Endodermal cell (in vitro differentiated cells): ENCODE data around the gene HDAC6. TPM values are rescaled to one million over a fixed set of nuclear protein-coding genes. Genes with fewer than 3 reads are reported as not detected.

Experiments
- DNase-seq: peaks from one replicate; pipeline ENCODE4 v3.0.0-alpha.2; 2017
- H3K27ac ChIP-seq: 2 replicates; pipeline ENCODE4 v1.5.1; 2013; ENCODE audit warnings: mild to moderate bottlenecking, low read depth, low read length, moderate library complexity
- H3K27me3 ChIP-seq: 2 replicates; pipeline ENCODE4 v1.6.1; 2013; ENCODE audit warnings: mild to moderate bottlenecking, low read length, moderate library complexity; ENCODE audit not compliant: insufficient read depth, control insufficient read depth, poor library complexity, severe bottlenecking
- H3K36me3 ChIP-seq: 2 replicates; pipeline ENCODE4 v1.7.0; 2013; ENCODE audit warnings: mild to moderate bottlenecking, low read length, moderate library complexity; ENCODE audit not compliant: control insufficient read depth, insufficient read depth
- H3K4me1 ChIP-seq: one replicate; pipeline ENCODE4 v1.7.0; 2013; ENCODE audit warnings: low read length; ENCODE audit not compliant: control insufficient read depth, insufficient read depth
- H3K4me3 ChIP-seq: 2 replicates; pipeline ENCODE4 v1.5.1; 2013; ENCODE audit warnings: mild to moderate bottlenecking, low read length, moderate library complexity
- H3K9ac ChIP-seq: 2 replicates; pipeline ENCODE4 v1.6.1; 2013; ENCODE audit warnings: mild to moderate bottlenecking, low read length, moderate library complexity; ENCODE audit not compliant: poor library complexity, severe bottlenecking; ENCODE audit errors: extremely low read depth
- H3K9me3 ChIP-seq: 2 replicates; pipeline ENCODE4 v1.6.1; 2013; ENCODE audit warnings: mild to moderate bottlenecking, low read length, moderate library complexity; ENCODE audit not compliant: control insufficient read depth
- H3K27ac Mint-ChIP-seq: 2 replicates; pipeline ENCODE4 v1.8.0; 2020; ENCODE audit warnings: mixed read lengths
- H3K27me3 Mint-ChIP-seq: 2 replicates; pipeline ENCODE4 v1.8.0; 2021; ENCODE audit warnings: mild to moderate bottlenecking, mixed read lengths; ENCODE audit not compliant: insufficient read depth
- H3K36me3 Mint-ChIP-seq: 2 replicates; pipeline ENCODE4 v1.8.0; 2020; ENCODE audit warnings: low read depth, mixed read lengths
- H3K4me1 Mint-ChIP-seq: 2 replicates; pipeline ENCODE4 v1.8.0; 2020; ENCODE audit warnings: mixed read lengths
- H3K4me3 Mint-ChIP-seq: 2 replicates; pipeline ENCODE4 v1.8.0; 2020; ENCODE audit warnings: mild to moderate bottlenecking, moderate library complexity, mixed read lengths
- H3K9me3 Mint-ChIP-seq: 2 replicates; pipeline ENCODE4 v1.8.0; 2020; ENCODE audit warnings: mild to moderate bottlenecking, mixed read lengths
- CTCF ChIP-seq: fragments of 200-600 bp; sonication (generic); conservative IDR thresholded peaks from 2 replicates; pipeline ENCODE4 v1.5.0; 2021; ENCODE audit warnings: antibody characterized with exemption, mild to moderate bottlenecking
- WGBS, 2 experiments: methylation state at CpG; one replicate each; pipeline versions ENCODE4 v1.1.5 to v1.1.7; 2013; ENCODE audit warnings: missing lambda C conversion rate in 2 of 2, mixed read lengths in 1 of 2; ENCODE audit not compliant: insufficient coverage in 1 of 2, insufficient read length in 1 of 2; 5-methylcytosine and 5-hydroxymethylcytosine counted together
- long read RNA-seq, 4 experiments: library from polyadenylated mRNA in 2 of 4; library from RNA in 1 of 4; library from capped mRNA in 1 of 4; stranded (forward) in 3 of 4; unstranded in 1 of 4; transcript quantifications; one replicate each; pipeline ENCODE4 v2.0.0, GENCODE V29; 2020 to 2021; ENCODE audit warnings: inconsistent platforms in 1 of 4
- polyA plus RNA-seq, 2 experiments: library from polyadenylated mRNA; stranded (reverse); fragments of 50-300 nt; gene quantifications; one replicate each; pipeline ENCODE4 v1.2.3, GENCODE V29; 2013
- total RNA-seq, 2 donors: library from RNA; stranded (reverse); fragmentation: NEBNext Ultra II Directional in 1 of 2; extraction: Animal tissue kit (Norgen Biotek cat#: 25700) in 1 of 2; gene quantifications; 2 replicates in 1 of 2; 3 replicates in 1 of 2; pipeline ENCODE4 v1.2.1, GENCODE V29; 2021

The HDAC6 gene
- total RNA-seq = 100 to 1,000 TPM; 121 to 135 TPM
- polyA plus RNA-seq (2013, experiment 1 of 2) = 154 TPM
- polyA plus RNA-seq (2013, experiment 2 of 2) = 143 TPM
- long read RNA-seq, experiment 1, full-length matches to known transcripts = 2 of 17 reads
- long read RNA-seq, experiment 1, partial matches to known transcripts = 11 of 17 reads
- long read RNA-seq, experiment 1, other reads (novel, unspliced or antisense) = 4 of 17 reads
- long read RNA-seq, experiment 2, full-length matches to known transcripts = 69 of 120 reads
- long read RNA-seq, experiment 2, partial matches to known transcripts = 23 of 120 reads
- long read RNA-seq, experiment 2, other reads (novel, unspliced or antisense) = 28 of 120 reads
- long read RNA-seq, experiment 3, full-length matches to known transcripts = 71 of 151 reads
- long read RNA-seq, experiment 3, partial matches to known transcripts = 45 of 151 reads
- long read RNA-seq, experiment 3, other reads (novel, unspliced or antisense) = 35 of 151 reads
- long read RNA-seq, experiment 4 = 0 reads

GRCh38 chrX:48801280-48802088 lies at the start of gene HDAC6:
HDAC6 (plus strand) TSS chrX:48802067; CDS start chrX:48802693, 626 bp downstream.
- Mint-ChIP-seq H3K4me3 (peak within 1 kb of the TSS; percentile 94), H3K27me3 (no peaks in the 10 kb centered on the region), H3K9me3 (peaks cover 72% of the 10 kb centered on the region), H3K36me3 (peaks cover 18% of the 10 kb centered on the region), H3K4me1 (peaks cover 8% of the 10 kb centered on the region), H3K27ac (peak within 1 kb of the TSS; percentile 99)
- H3K9ac ChIP-seq = peak within 1 kb of the TSS; percentile 91
- DNase-seq = peak; percentile 97
- no peaks in the 10 kb centered on the region for H3K9me3 ChIP-seq
- no peaks in the 10 kb centered on the region for H3K27me3 ChIP-seq
- 0% methylated on average over 12 to 89 of the region's 89 CpGs for WGBS, 2 experiments
- H3K4me1 ChIP-seq = no peaks in the 10 kb centered on the region
- H3K36me3 ChIP-seq = peaks cover 15% of the 10 kb centered on the region
- H3K27ac ChIP-seq = peak within 1 kb of the TSS; percentile 95
- peak within 1 kb of the TSS; percentile 86 for H3K4me3 ChIP-seq
- no peak for TF ChIP-seq CTCF

GRCh38 chrX:48752498-48752897 lies 49.4 kb upstream of the HDAC6 start:
- no peaks in the 10 kb centered on the region for H3K36me3 Mint-ChIP-seq
- Histone ChIP-seq H3K4me1 (no peaks in the 10 kb centered on the region), H3K27me3 (no peaks in the 10 kb centered on the region), H3K9me3 (no peaks in the 10 kb centered on the region), H3K36me3 (no peaks in the 10 kb centered on the region), H3K4me3 (no peak overlapping the region), H3K27ac (no peak overlapping the region), H3K9ac (no peak overlapping the region)
- H3K4me1 Mint-ChIP-seq = no peaks in the 10 kb centered on the region
- H3K4me3 Mint-ChIP-seq = no peak overlapping the region
- DNase-seq = no peak
- H3K27ac Mint-ChIP-seq = no peak overlapping the region
- H3K9me3 Mint-ChIP-seq = peaks cover 60% of the 10 kb centered on the region
- WGBS, 2 experiments = 90 to 92% methylated on average over 5 to 7 of the region's 7 CpGs
- no peaks in the 10 kb centered on the region for H3K27me3 Mint-ChIP-seq
- no peak for TF ChIP-seq CTCF

GRCh38 chrX:48753708-48754228 lies 48.1 kb upstream of the HDAC6 start:
- Histone ChIP-seq H3K36me3 (no peaks in the 10 kb centered on the region), H3K9me3 (no peaks in the 10 kb centered on the region), H3K27me3 (no peaks in the 10 kb centered on the region), H3K4me1 (no peaks in the 10 kb centered on the region), H3K4me3 (no peak overlapping the region), H3K27ac (no peak overlapping the region), H3K9ac (no peak overlapping the region)
- 91 to 100% methylated on average over 4 to 8 of the region's 8 CpGs for WGBS, 2 experiments
- no peaks in the 10 kb centered on the region for H3K4me1 Mint-ChIP-seq
- peaks cover 60% of the 10 kb centered on the region for H3K9me3 Mint-ChIP-seq
- no peak overlapping the region for H3K4me3 Mint-ChIP-seq
- no peak for TF ChIP-seq CTCF
- no peak for DNase-seq
- H3K36me3 Mint-ChIP-seq = no peaks in the 10 kb centered on the region
- no peak overlapping the region for H3K27ac Mint-ChIP-seq
- no peaks in the 10 kb centered on the region for H3K27me3 Mint-ChIP-seq
